ENCODE measurements around the gene FNDC10. TPM values are rescaled to one million over a fixed set of nuclear protein-coding genes. Genes with fewer than 3 reads are reported as not detected.

FNDC10 gene
- total RNA-seq, 1 experiment from 2014 or later = 15.2 TPM

- Histone ChIP-seq H3K27ac (ENCODE audit: insufficient read length, low read depth, low read length) (no peak overlapping the region), H2BK20ac (ENCODE audit: low read depth, low read length, poor library complexity, severe bottlenecking) (no peak overlapping the region), H2BK120ac (ENCODE audit: low read depth, low read length, poor library complexity, severe bottlenecking) (no peak overlapping the region), H2AK5ac (ENCODE audit: insufficient read length, low read length) (no peak overlapping the region), H2AFZ (ENCODE audit: low read length) (no peak overlapping the region), H3K23me2 (ENCODE audit: insufficient read length, low read depth, low read length, poor library complexity, severe bottlenecking) (peaks cover 8% of the 10 kb centered on the region), H3T11ph (ENCODE audit: low read length) (no peak overlapping the region), H3K4me1 (ENCODE audit: insufficient read depth, low read length) (no peaks in the 10 kb centered on the region), H3K23ac (ENCODE audit: insufficient read length, low read depth, low read length) (no peak overlapping the region), H4K5ac (ENCODE audit: insufficient read length, low read depth, low read length) (no peak overlapping the region), H2BK12ac (ENCODE audit: insufficient read length, low read depth, low read length) (no peak overlapping the region), H3K79me1 (ENCODE audit: insufficient read depth, low read depth, low read length, poor library complexity, severe bottlenecking) (no peaks in the 10 kb centered on the region), H3K79me2 (ENCODE audit: insufficient read depth, low read length) (no peaks in the 10 kb centered on the region), H4K8ac (replicated peaks; ENCODE audit: insufficient read length, low read depth, low read length) (no peak overlapping the region), H3K18ac (ENCODE audit: insufficient read length, low read depth, low read length) (no peak overlapping the region), H4K91ac (ENCODE audit: insufficient read length, low read depth, low read length) (no peak overlapping the region), H3K56ac (ENCODE audit: insufficient read length, low read depth, low read length) (no peak overlapping the region), H3K14ac (ENCODE audit: insufficient read depth, low read length) (no peak overlapping the region), H2BK15ac (ENCODE audit: low read depth, low read length) (no peak overlapping the region), H2BK5ac (ENCODE audit: insufficient read length, low read length) (no peak overlapping the region), H3K9me3 (ENCODE audit: control insufficient read depth, low read depth, low read length) (no peaks in the 10 kb centered on the region), H3K4ac (ENCODE audit: low read depth, low read length) (no peak overlapping the region), H3K9ac (ENCODE audit: extremely low read depth, insufficient read length, low read length) (no peak overlapping the region), H4K20me1 (ENCODE audit: control insufficient read depth, insufficient read depth, insufficient read length) (no peaks in the 10 kb centered on the region), H3K4me2 (ENCODE audit: insufficient read depth, insufficient read length, low read length) (no peak overlapping the region), H3K27me3 (ENCODE audit: insufficient read depth, low read length) (no peaks in the 10 kb centered on the region)
- no CpG with 5 or more reads among the region's 14 CpGs for WGBS (ENCODE audit: extremely low coverage, insufficient read length, low lambda C conversion rate)
- TF ChIP-seq CTCF (conservative IDR thresholded peaks at IDR 0.05) = peak; percentile 65
- H3K36me3 Mint-ChIP-seq (ENCODE audit: insufficient read depth in 1 of 3, low read depth in 3 of 3) = peaks cover 2 to 8% (median 6%) of the 10 kb centered on the region in 3 experiments; a peak in 6 of 7 replicates
- H3K9me3 Mint-ChIP-seq = no peaks in the 10 kb centered on the region
- peaks cover 2 to 4% of the 10 kb centered on the region in 2 experiments; a peak in 2 of 4 replicates for H3K4me1 Mint-ChIP-seq
- no peak overlapping the region; a peak in 1 of 5 replicates for H3K4me3 Mint-ChIP-seq
- peak overlapping the region in 1 of 3 experiments; percentile 86; a peak in 1 of 7 replicates for H3K27ac Mint-ChIP-seq
- peak; percentile 78 for DNase-seq
- H3K27me3 Mint-ChIP-seq (ENCODE audit: low read depth) = no peaks in the 10 kb centered on the region; the same call in 1 of the 2 replicates
Measured at GRCh38 chr1:1619917-1620361, 20.0 kb upstream of the FNDC10 start.
